Spleen (tissue), 11 donors: Measurements from ENCODE around the gene ZYG11A. TPM values are rescaled to one million over a fixed set of nuclear protein-coding genes. Genes with fewer than 3 reads are reported as not detected.

Source experiments
- DNase-seq: peaks from one replicate; pipeline ENCODE4 v3.0.0-alpha.2; 2020
- H3K27ac ChIP-seq, 8 donors: fragments of 200-600 bp; sonication (generic) in 7 of 8; 1 replicate in 4 of 8; 2 replicates in 4 of 8; pipeline versions ENCODE4 v1.5.0 to v1.8.0; 2016 to 2021; ENCODE audit warnings: inconsistent platforms in 4 of 8, mild to moderate bottlenecking in 4 of 8, moderate library complexity in 1 of 8
- H3K27me3 ChIP-seq, 7 donors: fragments of 200-600 bp; sonication (generic) in 6 of 7; replicated peaks in 1 of 7; 1 replicate in 4 of 7; 2 replicates in 3 of 7; pipeline versions ENCODE4 v1.5.0 to v1.8.0; 2016 to 2021; ENCODE audit warnings: inconsistent platforms in 3 of 7, mild to moderate bottlenecking in 1 of 7
- H3K36me3 ChIP-seq, 6 donors: fragments of 200-600 bp; sonication (generic) in 5 of 6; 1 replicate in 4 of 6; 2 replicates in 2 of 6; pipeline versions ENCODE4 v1.5.0 to v1.8.0; 2016 to 2021; ENCODE audit warnings: inconsistent platforms in 2 of 6
- H3K4me1 ChIP-seq, 6 donors: fragments of 200-600 bp; sonication (generic) in 5 of 6; 1 replicate in 3 of 6; 2 replicates in 3 of 6; pipeline versions ENCODE4 v1.5.0 to v1.8.0; 2016 to 2021; ENCODE audit warnings: inconsistent platforms in 3 of 6
- H3K4me3 ChIP-seq, 8 donors: fragments of 200-600 bp; sonication (generic) in 7 of 8; 1 replicate in 4 of 8; 2 replicates in 4 of 8; pipeline versions ENCODE4 v1.5.0 to v1.8.0; 2016 to 2021; ENCODE audit warnings: inconsistent platforms in 4 of 8, mild to moderate bottlenecking in 4 of 8, moderate library complexity in 2 of 8
- H3K9me3 ChIP-seq, 8 donors: fragments of 200-600 bp; sonication (generic) in 7 of 8; 1 replicate in 4 of 8; 2 replicates in 4 of 8; pipeline versions ENCODE4 v1.5.0 to v1.8.0; 2016 to 2021; ENCODE audit warnings: inconsistent platforms in 4 of 8
- CTCF ChIP-seq, 11 experiments: fragments of 200-600 bp in 7 of 11; fragments of 450-650 bp in 4 of 11; sonication (generic) in 4 of 11; IDR thresholded peaks in 8 of 11; conservative IDR thresholded peaks in 3 of 11; 1 replicate in 7 of 11; 2 replicates in 4 of 11; pipeline versions ENCODE4 v1.4.0 to v1.8.0; 2016 to 2021; ENCODE audit warnings: antibody characterized with exemption in 11 of 11, inconsistent platforms in 4 of 11, mild to moderate bottlenecking in 1 of 11
- POLR2A ChIP-seq, 3 donors: fragments of 450-650 bp; IDR thresholded peaks; one replicate each; pipeline ENCODE4 v1.5.1; 2017; ENCODE audit warnings: antibody characterized with exemption in 3 of 3, mild to moderate bottlenecking in 1 of 3
- POLR2AphosphoS5 ChIP-seq, 3 donors: sonication (generic); formaldehyde crosslinking; IDR thresholded peaks; one replicate each; pipeline ENCODE4 v1.5.1; 2017; ENCODE audit warnings: antibody characterized with exemption in 3 of 3
- WGBS, 5 donors: extraction: QIAGEN DNeasy Blood & Tissue Kit in 3 of 5; methylation state at CpG; one replicate each; pipeline versions ENCODE4 v1.1.5 to v1.1.7; 2013 to 2018; 5-methylcytosine and 5-hydroxymethylcytosine counted together
- intact Hi-C: fragments of 100-400 bp; cut with DNase I; formaldehyde crosslinking; loops from one replicate; pipeline ENCODE4 v1.15.0; 2023; ENCODE audit warnings: low total_unique reads
- polyA plus RNA-seq, 3 donors: library from polyadenylated mRNA; stranded (reverse); fragments of 200-250 nt; gene quantifications; one replicate each; pipeline ENCODE4 v1.2.1, GENCODE V29; 2013
- total RNA-seq, 7 donors: library from RNA; depleted of rRNA in 3 of 7; stranded (reverse); fragments of >200 nt in 3 of 7; fragmentation: NEBNext Ultra II Directional in 4 of 7; extraction: Animal tissue kit (Norgen Biotek cat#: 25700) in 4 of 7; gene quantifications; one replicate each; pipeline versions ENCODE4 v1.1.0 to v1.2.1, GENCODE V29; 2016 to 2021
- donor health status: healthy with polysubstance abuse.
- donor health status: DM: no; HTN: no; CAD: no; lungs with moderate emphysema.
- donor health status: DM: no; HTN: no; CAD: no.
- donor health status: Bipolar disorder and iron deficiency.
- donor health status: healthy.
- donor health status: DM: no; HTN: no; CAD: no.
- donor health status: DM: yes; HTN: yes; CAD: no.

The ZYG11A gene
- total and polyA plus RNA-seq, 10 donors: 0.02 to 0.85 (median 0.16) TPM

- TF ChIP-seq CTCF (IDR thresholded peaks at IDR 0.05 in 8 of 11, conservative IDR thresholded peaks at IDR 0.05 in 3 of 11) (peak in 6 of 11 experiments; percentile 6 to 38 (median 20)), POLR2AphosphoS5 (IDR thresholded peaks at IDR 0.05) (no peak)
- Histone ChIP-seq H3K27ac (no peak overlapping the region), H3K9me3 (no peaks in the 10 kb centered on the region), H3K4me3 (no peak overlapping the region), H3K4me1 (no peaks in the 10 kb centered on the region), H3K27me3 (peaks cover 0 to 4% (median 0%) of the 10 kb centered on the region in 7 donors), H3K36me3 (peaks cover 0 to 37% (median 0%) of the 10 kb centered on the region in 6 donors)
- intact Hi-C loops: no loop called here
- DNase-seq: no peak
- WGBS, 5 donors: 67 to 75% (median 73%) methylated on average over 19 to 20 of the region's 20 CpGs
Measured at GRCh38 chr1:52904927-52905698, 62.6 kb downstream of the ZYG11A start.

DNA sequence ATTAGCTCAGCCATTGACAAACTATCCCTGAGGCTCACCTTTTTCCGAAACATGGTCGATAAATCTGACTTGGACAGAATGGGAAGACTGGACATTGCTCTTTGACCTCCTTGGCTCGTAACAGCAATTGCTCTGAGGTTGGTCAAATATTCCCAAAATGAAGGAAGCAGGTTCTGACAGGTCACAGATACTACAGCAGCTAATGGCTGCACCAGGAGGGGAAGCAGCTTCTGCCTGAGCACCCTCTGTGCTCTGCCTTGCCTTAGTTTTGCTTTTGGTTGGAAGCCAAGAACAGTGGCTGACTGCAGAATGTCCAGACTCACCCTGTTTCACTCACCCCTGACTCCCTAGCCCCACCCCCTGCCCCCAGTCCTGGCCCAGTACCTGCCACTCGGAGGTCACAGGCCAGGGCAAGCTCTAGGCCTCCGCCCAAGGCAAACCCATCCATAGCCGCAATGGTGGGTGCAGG, 63.6 kb downstream of the ZYG11A start:
- Histone ChIP-seq H3K27me3 (peaks cover 0 to 4% (median 0%) of the 10 kb centered on the region in 7 donors), H3K4me1 (no peaks in the 10 kb centered on the region), H3K4me3 (no peak overlapping the region), H3K36me3 (peaks cover 0 to 44% (median 0%) of the 10 kb centered on the region in 6 donors), H3K27ac (no peak overlapping the region), H3K9me3 (no peaks in the 10 kb centered on the region)
- DNase-seq: no peak
- WGBS, 5 donors: 90 to 96% (median 92%) methylated on average over 6 of the region's 6 CpGs
- intact Hi-C loops: no loop called here
- TF ChIP-seq CTCF (IDR thresholded peaks at IDR 0.05 in 8 of 11, conservative IDR thresholded peaks at IDR 0.05 in 3 of 11) (no peak), POLR2A (IDR thresholded peaks at IDR 0.05) (no peak)

DNA sequence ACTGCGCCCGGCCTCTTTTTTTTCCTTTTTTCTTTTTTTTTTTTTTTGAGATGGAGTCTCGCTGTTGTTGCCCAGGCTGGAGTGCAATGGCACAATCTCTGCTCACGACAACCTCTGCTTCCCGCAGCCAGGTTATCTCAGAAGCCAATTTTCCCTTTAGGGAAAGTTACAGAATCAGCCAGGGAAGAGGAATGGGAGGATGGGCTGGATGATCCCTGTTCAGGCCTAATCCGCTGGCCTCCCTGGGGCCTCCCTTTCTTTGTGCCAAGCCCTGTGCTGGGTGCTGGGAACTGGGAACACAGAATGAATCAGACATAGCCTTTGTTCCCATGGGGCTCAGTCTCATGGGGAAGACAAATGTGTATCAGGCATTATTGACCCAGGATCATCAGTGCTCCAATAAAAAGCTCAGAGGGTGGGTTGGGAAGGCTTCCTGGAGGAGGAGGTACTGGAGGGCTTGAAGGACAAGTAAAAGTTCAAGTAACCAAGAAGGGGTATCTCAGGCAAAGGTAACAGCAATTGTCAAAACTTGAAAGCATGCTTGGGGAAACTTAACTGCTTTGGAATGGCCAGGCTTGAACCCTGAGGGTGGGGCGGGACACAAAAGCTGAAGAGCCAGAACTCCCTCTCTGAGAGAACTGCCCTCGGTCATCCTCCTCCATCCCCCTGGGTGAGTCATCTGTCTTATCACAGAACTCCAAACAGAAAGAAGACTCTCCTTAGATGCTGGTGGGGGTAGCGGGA, 64.7 kb downstream of the ZYG11A start:
- H3K36me3 ChIP-seq: peaks cover 0 to 51% (median 0%) of the 10 kb centered on the region in 6 donors
- no peaks in the 10 kb centered on the region for H3K4me1 ChIP-seq
- H3K4me3 ChIP-seq: no peak overlapping the region
- TF ChIP-seq POLR2AphosphoS5 (IDR thresholded peaks at IDR 0.05) (no peak), POLR2A (IDR thresholded peaks at IDR 0.05) (no peak), CTCF (IDR thresholded peaks at IDR 0.05 in 8 of 11, conservative IDR thresholded peaks at IDR 0.05 in 3 of 11) (no peak)
- no peak overlapping the region for H3K27ac ChIP-seq
- DNase-seq: no peak
- H3K27me3 ChIP-seq: peaks cover 0 to 4% (median 0%) of the 10 kb centered on the region in 7 donors
- WGBS, 5 donors: 89 to 99% (median 93%) methylated on average over 9 of the region's 9 CpGs
- intact Hi-C loops: no loop called here
- no peaks in the 10 kb centered on the region for H3K9me3 ChIP-seq

GRCh38 chr1:52907812-52908153, 65.2 kb downstream of the ZYG11A start:
- whole genome bisulfite sequencing, 5 donors: 90 to 96% (median 95%) methylated on average over 10 of the region's 10 CpGs
- H3K36me3 ChIP-seq: peaks cover 0 to 54% (median 0%) of the 10 kb centered on the region in 6 donors
- no peak overlapping the region for H3K27ac ChIP-seq
- H3K4me1 ChIP-seq: no peaks in the 10 kb centered on the region
- intact Hi-C loops: no loop called here
- H3K27me3 ChIP-seq: peaks cover 0 to 4% (median 0%) of the 10 kb centered on the region in 7 donors
- H3K9me3 ChIP-seq: no peaks in the 10 kb centered on the region
- TF ChIP-seq POLR2AphosphoS5 (IDR thresholded peaks at IDR 0.05) (no peak), POLR2A (IDR thresholded peaks at IDR 0.05) (no peak), CTCF (IDR thresholded peaks at IDR 0.05 in 8 of 11, conservative IDR thresholded peaks at IDR 0.05 in 3 of 11) (no peak)
- no peak for DNase-seq
- no peak overlapping the region for H3K4me3 ChIP-seq
